Endothelial cell of umbilical vein (primary cell): Measurements from ENCODE around the gene CISH.

ENCODE experiments used
- CTCF ChIP-seq, 2 donors: IDR thresholded peaks; 1 replicate in 1 of 2; 2 replicates in 1 of 2; pipeline ENCODE4 v1.5.1; 2011; ENCODE audit warnings: low read length in 2 of 2, mild to moderate bottlenecking in 2 of 2, moderate library complexity in 2 of 2, control low read depth in 1 of 2, inconsistent platforms in 1 of 2, low read depth in 1 of 2; ENCODE audit not compliant: insufficient read depth in 1 of 2; ENCODE audit errors: extremely low read depth in 1 of 2
- EZH2 ChIP-seq: IDR thresholded peaks from 2 replicates; pipeline ENCODE4 v1.6.1; 2012; ENCODE audit warnings: borderline replicate concordance, low read depth, mild to moderate bottlenecking, moderate library complexity, low read length, inconsistent platforms; ENCODE audit not compliant: severe bottlenecking
- JUN ChIP-seq: IDR thresholded peaks from 2 replicates; pipeline ENCODE4 v1.6.1; 2011; ENCODE audit warnings: borderline replicate concordance, low read depth; ENCODE audit not compliant: insufficient read length, insufficient read depth
- MAX ChIP-seq: IDR thresholded peaks from 2 replicates; pipeline ENCODE4 v1.6.1; 2011; ENCODE audit not compliant: insufficient read depth, insufficient read length
- MYC ChIP-seq: IDR thresholded peaks from one replicate; pipeline ENCODE4 v1.6.1; 2011; ENCODE audit warnings: mild to moderate bottlenecking, low read depth, low read length
- POLR2A ChIP-seq: IDR thresholded peaks from 2 replicates; pipeline ENCODE4 v1.6.1; 2012; ENCODE audit warnings: low read depth, mild to moderate bottlenecking, control low read depth, low read length
- POLR2AphosphoS5 ChIP-seq: IDR thresholded peaks from 2 replicates; pipeline ENCODE4 v1.6.1; 2012; ENCODE audit warnings: low read depth, mild to moderate bottlenecking, control low read depth, low read length, moderate library complexity; ENCODE audit not compliant: insufficient read depth

GRCh38 chr3:50588759-50589433 lies 22.7 kb downstream of the CISH start:
- no peak for TF ChIP-seq CTCF (IDR thresholded peaks at IDR 0.05; ENCODE audit: extremely low read depth in 1 of 2, insufficient read depth in 1 of 2, low read depth in 1 of 2, low read length in 2 of 2)
- no peak for TF ChIP-seq MAX
- no peak for TF ChIP-seq POLR2AphosphoS5
- no peak for TF ChIP-seq MYC
- TF ChIP-seq POLR2A: no peak
- no peak for TF ChIP-seq EZH2
- no peak for TF ChIP-seq JUN
